ENCODE measurements around the gene ABCC1.

The ABCC1 gene

DNA sequence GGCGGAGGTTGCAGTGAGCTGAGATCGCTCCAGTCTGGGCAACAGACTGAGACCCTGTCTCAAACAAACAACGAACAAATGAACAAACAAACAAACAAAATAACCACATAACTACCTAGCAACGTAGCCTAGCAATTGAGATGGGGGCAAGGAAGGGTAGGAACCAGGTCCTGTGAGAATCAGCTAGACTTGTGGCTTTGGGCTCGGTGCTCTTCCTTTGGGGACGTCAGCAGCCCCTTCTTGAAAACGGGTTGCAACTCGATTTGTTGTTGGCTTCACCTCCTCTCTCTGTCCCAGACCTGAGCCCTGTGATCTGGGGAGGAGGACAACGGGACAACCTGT lies 72.2 kb downstream of the ABCC1 start:
- no peak for DNase-seq

DNA sequence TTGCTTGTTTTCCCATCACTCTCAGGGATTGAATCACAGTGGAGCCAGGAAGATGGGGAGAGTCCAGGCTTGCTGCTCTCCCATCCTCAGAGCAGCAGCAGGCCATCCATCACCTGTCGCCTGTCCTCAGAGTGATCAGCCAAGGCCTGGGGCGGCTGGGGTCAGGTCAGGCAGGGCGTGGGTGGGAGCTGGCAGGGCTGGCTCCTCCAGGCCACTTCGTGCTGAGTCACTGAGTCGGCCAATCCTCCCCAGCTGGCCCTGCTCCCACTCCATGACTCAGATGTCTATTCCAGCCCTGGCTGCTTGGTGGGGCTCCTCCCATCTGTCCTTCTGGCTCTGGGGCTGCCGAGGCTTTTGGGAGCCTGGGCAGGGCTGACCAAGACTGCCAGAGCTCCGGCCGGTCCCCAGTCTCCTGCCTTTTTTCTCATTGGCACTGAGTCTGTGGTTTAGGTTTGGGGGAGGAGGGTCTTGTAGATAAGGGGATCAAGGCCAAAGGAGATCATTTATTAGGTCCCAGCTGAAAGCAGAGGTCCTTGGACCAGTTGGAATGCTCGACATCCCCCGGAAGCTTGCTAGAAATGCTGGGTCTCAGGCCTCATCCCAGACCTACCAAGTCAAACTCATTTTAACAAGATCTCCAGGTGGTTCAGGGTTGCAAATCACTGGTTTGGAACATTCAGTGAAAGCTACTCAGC lies 72.7 kb downstream of the ABCC1 start:
- DNase-seq: no peak

DNA sequence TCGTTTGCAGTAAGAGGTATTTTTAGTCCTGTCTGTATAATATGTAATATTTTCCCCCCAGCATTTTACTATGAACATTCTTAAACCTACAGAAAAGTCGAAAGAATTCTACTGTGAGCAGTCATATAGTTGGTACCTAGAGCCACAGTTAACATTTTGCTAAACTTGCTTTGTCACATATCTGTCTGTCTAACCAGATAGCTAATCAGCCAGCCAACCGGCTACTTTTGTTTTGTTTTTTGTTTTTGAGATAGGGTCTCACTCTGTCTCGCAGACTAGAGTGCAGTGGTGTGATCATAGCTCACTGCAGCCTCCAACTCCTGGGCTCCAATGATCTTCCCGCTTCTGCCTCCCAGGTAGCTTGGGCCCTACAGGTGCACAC lies 73.3 kb downstream of the ABCC1 start:
- DNase-seq: no peak

DNA sequence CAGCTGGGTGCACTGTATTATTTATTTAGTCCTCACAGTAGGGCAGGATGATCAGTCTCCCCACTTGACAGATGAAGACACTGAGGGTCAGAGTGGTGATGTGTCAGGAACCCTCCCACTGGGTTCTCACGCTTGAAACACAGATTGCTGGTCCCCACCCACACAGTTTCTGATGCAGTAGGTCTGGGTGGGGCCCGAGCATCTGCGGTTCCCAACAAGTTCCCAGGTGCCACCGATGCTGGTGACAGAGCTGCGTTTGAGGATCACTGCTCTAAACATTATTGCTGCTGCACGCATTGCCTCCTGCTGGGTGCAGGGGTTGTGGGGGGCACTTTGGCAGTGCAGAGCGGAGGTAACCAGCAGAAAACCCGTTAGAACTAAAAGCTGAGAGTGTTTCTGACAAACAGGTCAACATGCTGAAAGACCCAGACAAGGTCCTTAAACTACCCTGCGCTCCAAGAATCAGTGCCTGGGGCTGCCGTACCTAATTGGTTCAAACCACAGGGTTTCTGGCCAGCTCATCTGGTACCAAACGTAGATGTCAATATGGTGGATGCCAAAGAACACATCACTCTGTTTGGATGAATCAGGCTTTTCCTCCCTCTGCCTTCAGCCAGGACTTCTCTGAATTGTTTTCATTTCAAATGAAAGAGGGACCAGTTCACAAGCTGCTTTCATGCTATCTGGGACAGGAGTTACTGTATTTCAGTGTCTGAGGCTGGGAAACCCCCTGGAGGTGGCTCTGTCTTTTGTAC lies 76.0 kb downstream of the ABCC1 start:
- DNase-seq: no peak

DNA sequence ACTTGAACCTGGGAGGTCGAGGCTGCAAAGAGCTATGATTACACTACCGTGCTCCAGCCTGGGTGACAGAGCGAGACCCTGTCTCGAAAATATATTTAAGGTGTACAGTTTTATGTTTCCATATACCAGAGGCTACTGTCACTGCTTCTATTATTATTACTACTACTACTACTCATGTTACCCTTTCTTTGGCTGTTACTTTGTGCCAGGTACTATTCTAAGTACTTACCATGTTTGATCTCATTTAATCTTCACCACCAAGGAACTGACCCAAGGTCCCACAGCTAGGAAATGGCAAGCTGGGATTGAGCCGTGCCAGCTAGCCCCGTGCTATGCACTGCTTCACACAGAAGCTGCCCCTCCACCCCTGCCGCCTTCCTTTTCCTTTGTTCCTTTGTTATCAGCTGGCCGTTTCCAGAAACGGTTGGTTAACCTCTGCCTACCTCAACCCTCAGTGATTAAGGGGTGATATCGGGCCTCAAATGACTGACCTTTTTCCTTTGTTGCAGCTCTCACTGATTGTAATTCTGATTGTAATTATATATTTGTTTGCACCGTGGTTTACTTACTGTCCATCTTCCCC lies 78.4 kb downstream of the ABCC1 start:
- no peak for DNase-seq

DNA sequence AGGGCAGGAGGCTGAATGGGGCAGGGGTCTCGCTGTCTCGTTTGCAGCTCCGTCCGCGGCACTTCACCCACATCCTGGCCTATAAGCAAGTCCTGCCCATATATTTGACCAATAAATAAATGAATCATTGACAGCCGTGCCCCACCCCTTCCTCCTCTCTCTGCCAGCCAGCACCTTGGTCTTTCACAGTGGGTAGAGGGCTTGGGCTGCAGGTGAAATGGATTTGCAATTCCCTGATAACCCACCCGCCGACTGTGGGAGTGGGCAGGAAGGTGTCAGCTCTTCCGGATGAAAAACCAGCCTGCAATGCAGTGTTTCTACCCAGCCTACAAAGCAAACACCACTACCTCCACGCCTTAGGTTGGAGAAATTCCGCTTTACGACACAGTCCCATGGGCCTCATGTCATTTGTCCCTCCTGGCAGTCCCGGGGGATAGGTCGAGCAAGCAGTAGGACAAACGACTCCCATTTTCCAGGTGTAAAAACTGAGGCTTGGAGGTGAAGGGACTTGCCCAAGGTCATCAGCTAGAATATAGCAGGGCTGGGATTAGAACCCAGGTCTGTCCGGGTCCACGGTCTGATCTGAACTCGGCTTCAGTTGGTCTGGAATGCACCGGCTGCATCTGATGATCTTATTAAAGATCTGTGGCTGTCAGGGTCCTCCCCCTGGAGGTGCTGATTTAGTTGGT lies 79.0 kb downstream of the ABCC1 start:
- no peak for DNase-seq

DNA sequence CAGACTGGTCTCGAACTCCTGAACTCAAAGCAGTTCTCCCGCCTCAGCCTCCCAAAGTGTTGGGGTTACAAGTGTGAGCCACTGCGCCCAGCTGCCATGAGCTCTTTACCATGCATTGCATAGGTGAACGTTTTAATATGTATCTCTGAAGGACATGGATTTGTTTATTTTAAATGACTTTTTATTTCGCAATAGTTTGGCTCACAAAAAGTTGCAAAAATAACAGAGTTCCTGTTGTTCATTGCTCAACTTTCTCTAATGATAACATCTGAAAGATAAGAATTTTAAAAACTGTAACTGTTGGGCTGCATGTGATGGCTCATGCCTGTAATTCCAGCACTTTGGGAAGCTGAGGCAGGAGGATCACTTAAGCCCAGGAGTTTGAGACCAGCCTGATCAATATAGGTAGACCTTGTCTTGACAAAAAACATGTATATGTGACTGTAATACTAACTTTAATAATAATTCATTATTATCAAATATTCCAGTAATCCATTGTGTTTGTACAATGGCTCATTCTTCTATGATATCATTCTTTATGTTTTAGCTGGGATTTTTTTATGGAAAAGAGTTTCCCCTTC lies 80.1 kb downstream of the ABCC1 start:
- DNase-seq: no peak

DNA sequence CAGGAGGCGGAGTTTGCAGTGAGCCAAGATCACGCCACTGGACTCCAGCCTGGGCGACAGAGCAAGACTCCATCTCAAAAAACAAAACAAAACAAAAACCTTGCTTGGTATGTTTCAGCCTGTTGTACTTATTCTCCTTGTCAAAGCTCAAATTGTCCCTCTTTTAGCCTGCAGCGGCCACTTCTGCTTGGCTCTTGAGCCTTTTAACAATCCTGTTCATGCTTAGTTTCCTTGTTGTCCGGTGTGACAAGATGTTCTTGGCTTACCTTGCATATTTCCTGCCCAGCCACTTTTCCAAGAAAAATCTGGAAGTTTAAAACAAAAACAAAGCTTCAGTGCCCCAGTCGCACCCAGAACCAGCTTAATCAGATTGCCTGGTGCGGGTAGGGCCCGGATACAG lies 81.0 kb downstream of the ABCC1 start:
- DNase-seq: no peak

DNA sequence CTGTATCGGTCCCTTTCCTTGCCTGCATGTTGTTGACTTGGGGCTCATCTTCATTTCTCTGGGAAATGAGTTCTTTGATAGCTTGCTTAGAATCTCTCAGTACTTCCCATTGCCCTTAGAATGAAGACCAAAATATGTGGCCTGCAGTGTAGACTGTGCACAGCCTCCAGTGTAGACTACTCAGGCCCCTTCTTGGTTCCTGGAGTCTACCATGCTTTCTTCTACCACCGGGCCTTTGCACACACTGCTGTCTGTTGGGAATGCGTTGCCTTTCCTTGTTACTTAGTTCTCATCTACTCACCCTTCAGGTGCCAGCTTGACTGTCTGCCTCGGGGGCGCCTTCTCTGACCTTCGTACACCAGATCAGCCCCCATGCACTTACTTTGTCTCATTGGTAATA lies 82.0 kb downstream of the ABCC1 start:
- no peak for DNase-seq

DNA sequence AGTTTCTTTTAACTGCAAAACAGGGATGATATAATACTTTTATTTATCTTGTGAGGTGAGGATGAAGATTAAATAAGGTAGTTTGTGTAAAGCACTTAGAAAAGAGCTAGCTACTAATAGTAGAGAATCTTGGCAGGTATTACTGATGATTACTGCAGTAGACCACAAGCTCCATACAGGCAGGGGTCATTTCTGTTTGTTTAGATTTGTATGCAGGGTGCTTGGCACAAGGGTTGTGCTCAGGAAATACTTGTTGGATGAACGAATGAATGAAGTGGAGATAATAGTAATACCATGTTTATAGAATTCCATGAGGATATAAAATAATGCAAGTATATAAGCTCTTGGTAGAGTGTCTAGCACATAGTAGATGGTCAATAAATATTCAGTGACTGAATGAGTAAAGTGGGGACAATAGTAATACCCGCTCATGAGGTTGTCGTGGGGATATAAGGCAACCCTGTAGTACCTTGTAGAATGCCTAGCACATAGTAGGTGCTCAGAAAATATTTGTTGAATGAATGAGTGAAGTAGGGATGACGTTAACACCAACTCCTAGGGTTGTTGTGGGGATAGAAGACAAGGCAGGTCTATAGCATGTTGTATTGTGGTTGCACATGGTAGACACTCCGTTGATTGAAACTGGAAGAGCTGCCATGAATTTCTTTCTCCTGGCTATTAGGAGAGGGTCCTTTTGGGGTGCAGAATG lies 83.0 kb downstream of the ABCC1 start:
- no peak for DNase-seq

DNA sequence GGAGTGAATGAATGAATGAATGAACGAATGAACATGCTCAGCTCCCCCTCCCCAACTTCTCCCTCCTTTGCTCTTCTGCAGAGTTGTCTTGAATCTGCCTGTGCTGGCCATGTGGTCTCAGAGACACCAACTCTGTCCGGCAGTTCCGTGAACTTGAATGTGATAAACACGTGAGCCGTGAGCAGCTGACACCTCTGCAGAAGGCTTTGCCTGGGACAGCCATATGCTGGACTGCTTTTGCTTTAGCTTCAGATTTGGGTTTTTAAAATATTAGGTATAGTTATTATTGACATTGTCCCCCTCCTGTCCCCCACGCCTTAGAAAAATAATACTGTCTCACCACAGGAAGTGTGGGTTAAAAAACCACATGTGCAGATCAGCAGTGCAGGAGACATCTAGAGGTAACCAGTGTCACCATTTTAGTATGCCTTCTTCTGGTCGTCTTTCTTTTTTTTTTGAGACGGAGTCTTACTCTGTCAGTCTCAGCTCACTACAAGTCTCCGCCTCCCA lies 83.8 kb downstream of the ABCC1 start:
- no peak for DNase-seq

DNA sequence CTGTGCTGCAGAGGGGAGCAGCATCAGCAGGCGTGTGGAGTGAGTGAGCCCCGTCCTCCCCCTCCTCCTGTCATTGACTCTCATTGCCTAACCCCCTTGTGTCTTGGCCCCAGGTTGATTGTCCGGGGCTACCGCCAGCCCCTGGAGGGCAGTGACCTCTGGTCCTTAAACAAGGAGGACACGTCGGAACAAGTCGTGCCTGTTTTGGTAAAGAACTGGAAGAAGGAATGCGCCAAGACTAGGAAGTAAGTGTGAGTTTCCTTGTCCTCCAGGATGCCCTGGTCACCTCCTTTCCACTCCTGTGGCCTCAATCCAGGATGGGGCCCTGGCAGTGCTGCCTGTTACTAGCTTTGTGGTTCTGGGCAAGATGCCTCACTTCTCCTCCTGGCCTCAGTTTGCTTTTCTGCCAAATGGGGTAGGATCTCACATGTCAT lies 87.0 kb downstream of the ABCC1 start:
- no peak for DNase-seq

DNA sequence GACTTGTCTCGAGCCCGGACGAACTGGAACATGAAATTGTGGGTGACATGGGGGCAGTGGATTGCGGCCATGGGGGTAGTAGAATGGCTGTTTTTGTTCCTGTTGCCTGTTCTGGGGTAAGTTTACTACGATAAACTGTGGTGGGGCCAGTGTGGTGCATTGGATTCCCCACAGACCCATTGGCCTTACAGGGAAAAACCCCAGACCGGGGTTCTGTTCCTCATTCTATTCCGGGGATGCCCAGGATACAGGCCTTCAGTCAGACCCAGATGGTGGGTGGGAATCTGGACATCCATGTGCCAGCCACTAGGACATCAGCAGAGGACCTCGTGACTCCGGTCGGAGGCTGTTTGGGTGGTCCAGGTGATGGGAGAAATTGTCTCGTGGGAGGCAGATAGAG lies 88.1 kb downstream of the ABCC1 start:
- DNase-seq: no peak

DNA sequence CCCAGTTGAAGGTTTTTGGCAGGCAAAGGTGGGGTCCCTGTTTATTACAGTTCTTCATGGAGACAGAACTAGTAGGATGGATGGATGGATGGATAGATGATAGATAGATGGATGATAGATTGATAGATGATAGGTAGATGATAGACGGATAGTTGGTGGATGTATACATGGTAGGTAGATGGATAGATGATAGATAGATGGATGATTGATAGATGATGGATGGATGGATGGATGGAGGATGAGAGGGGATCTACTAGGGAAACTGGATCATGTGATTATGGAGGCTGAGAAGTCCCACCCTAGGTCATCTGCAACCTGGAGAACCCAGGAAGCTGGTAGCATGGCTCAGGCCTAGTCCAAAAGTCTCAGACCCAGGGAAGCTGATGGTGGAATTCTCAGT lies 88.6 kb downstream of the ABCC1 start:
- no peak for DNase-seq

DNA sequence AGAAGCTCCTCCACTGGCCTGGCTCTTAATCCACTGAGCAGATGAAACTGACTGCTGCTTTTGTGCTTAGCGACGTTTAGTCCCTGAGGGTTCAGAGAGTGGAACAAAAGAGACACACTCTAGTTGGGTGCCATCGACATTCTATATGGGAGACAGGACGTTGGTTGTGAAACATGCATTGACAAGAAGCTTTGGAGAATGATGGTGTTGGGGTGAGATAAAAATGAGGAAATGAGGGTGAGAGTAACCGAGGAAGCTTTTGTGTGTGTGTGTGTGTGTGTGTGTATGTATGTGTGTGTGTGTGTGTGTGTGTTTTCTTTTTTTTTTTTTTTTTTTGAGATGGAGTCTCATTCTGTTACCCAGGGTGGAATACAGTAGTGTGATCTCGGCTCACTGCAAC lies 89.5 kb downstream of the ABCC1 start:
- DNase-seq: no peak

DNA sequence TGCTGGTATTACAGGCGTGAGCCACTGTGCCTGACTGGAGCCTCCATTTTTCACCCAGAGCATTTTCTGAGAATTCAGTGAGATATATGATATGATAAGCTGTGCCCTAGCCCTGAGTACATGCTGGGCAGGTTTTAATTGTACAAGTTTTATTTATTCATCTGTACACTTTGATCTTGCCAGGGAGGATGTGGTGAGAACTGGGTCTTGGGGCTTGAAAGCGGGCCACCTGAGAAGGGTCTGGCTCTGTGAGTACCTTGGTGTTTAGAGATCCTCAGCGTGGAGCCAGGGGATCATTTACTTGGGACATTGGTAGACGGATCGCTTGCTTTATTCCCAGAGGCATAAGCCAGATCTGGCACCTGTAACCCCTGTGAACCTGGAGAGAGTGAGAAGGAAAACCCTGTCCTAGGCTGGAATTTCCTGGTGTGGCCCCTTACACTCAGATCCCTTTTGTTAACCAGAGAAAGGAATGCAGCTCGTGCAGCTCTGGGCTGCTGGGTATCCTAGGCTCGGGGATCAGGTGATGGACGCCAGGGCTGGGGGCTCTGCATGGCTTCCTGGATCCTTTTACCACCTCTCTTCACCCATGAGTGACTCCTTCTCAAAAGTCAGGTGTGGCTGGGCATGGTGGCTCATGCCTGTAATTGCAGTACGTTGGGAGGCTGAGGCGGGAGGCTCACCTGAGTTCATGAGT lies 91.9 kb downstream of the ABCC1 start:
- DNase-seq: no peak

DNA sequence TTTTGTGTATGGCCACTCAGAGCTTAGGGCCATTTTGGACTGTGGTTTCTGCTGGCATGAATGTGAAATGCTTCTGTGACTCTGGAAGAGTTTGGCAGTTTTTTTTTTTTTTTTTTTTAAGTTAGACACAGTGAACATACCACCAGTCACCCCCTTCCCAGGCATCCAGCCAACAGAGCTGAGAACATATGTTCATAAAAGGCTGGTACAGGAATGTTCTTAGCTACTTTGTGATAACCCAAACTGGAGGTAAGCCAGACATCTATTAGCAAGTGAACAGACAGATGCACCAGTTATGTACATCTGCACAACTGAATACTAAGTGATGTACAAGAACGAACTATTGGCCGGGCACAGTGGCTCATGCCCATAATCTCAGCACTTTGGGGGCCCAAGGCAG lies 92.7 kb downstream of the ABCC1 start:
- no peak for DNase-seq

DNA sequence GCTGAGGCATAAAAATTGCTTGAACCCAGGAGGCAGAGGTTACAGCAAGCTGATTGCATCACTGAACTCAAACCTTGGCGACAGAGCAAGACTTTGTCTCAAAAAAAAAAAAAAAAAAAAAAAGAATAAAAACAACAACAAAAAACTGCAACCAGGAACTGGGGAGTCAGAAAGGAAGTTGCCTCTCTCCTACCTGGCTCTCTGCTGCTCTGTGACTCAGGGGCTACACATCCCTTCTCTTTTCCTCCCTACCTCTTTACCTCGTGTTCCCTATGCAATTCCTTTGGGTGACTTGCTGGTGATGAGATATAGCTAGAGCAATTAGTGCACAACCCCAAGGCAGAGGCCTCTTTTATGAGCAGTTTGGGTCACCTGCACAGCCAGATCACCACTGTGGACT lies 95.9 kb downstream of the ABCC1 start:
- DNase-seq: no peak

DNA sequence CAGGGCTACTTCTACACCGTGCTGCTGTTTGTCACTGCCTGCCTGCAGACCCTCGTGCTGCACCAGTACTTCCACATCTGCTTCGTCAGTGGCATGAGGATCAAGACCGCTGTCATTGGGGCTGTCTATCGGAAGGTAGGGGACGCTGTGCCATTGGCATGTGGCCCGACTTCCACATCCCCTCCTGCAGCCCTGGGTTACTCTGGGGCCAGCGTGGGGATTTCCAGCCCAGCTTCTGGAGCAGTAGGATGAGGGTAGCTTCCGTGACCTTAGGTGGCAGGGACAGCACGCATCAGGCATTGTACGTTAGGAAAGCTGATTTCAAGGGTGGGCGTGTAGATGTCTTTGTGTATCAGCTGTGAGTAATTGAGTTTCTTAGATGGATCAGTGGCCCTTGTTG lies 96.5 kb downstream of the ABCC1 start:
- no peak for DNase-seq

DNA sequence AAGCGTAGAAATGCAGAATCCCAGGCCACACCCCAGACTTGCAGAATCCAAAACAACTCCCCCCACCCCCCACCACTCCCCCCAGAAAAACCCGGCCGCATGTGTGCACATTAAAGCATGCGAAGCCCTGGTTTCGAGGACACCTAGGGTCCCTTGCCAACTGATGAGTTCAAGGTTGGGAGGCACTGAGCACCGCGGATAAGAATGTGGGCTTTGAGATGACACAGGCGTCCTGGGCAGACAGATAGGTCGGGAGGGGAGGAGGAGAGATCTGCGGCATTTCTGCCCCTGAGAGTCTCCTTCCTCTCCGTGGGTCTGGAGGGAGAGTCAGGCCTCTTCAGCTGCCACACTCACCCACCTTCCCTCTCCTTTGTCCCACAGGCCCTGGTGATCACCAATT lies 98.3 kb downstream of the ABCC1 start:
- DNase-seq: no peak

DNA sequence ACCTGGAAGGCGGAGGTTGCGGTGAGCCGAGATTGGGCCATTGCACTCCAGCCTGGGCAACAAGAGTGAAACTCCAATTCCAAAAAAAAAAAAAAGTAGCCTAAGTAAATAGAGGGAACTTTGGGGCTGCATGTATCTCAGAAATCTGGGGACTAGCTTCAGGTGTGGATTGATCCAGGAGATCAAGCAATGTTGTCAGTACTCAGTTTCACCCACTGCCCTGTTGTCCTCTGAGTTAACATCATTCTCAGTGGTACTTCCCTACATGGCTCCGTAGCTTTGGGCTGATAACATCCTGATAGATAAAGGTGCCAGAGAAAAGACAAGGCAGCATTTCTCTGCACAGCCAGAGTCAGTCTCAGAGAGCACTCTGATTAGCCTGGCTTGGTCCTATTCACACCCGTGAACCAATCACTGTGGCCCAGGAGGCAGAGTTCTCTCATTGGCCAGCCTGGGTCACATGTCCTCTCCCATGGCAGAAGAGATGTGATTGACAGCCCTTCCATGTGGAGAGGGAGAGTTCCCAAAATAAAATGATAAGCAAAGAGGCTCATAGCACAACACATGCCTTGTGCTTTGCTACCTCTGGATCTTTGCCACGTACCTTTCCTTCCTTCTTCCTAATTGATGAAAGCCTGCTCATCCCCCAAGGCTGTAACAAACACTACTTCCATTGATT lies 99.6 kb downstream of the ABCC1 start:
- DNase-seq: no peak
